ENCODE results near the gene LGALS3BP. TPM values are rescaled to one million over a fixed set of nuclear protein-coding genes. Genes with fewer than 3 reads are reported as not detected.
"Not testable (repeated sequence)": the region's sequence is repeated elsewhere in the genome, so short reads cannot be mapped to it uniquely, and the experiment has no call there.

LGALS3BP gene
- total RNA-seq, 1 donor from 2014 or later = 338 TPM

- DNase-seq (ENCODE audit: low read depth) = no peak
- H3K4me3 ChIP-seq (ENCODE audit: low read depth, low read length) = peak overlapping the region; percentile 65
These were observed 45.4 kb upstream of the LGALS3BP start for GRCh38 chr17:79024901-79025737.

GRCh38 chr17:79023886-79024771 is 44.4 kb upstream of the LGALS3BP start, which contains the start of gene C1QTNF1:
Gene C1QTNF1, plus strand, starts transcription at chr17:79024169. Its CDS starts 19,800 bp downstream, at chr17:79043969.
- no peak for DNase-seq (ENCODE audit: low read depth)
- peak; percentile 30 for TF ChIP-seq CTCF (conservative IDR thresholded peaks at IDR 0.05; ENCODE audit: low read depth, low read length)

More at GRCh38 chr17:79024901-79025737, 45.4 kb upstream of the LGALS3BP start:
- no peak for TF ChIP-seq CTCF (conservative IDR thresholded peaks at IDR 0.05; ENCODE audit: low read depth, low read length)

GRCh38 chr17:79023180-79023705 is 43.5 kb upstream of the LGALS3BP start:
- no peak overlapping the region for H3K4me3 ChIP-seq (ENCODE audit: low read depth, low read length)
- no peak for TF ChIP-seq CTCF (conservative IDR thresholded peaks at IDR 0.05; ENCODE audit: low read depth, low read length)
- DNase-seq (ENCODE audit: low read depth) = no peak

More at GRCh38 chr17:79023886-79024771, 44.4 kb upstream of the LGALS3BP start, which contains the start of gene C1QTNF1:
- peak within 1 kb of the TSS; percentile 65 for H3K4me3 ChIP-seq (ENCODE audit: low read depth, low read length)

GRCh38 chr17:79022507-79022991 is 42.8 kb upstream of the LGALS3BP start:
- H3K4me3 ChIP-seq (ENCODE audit: low read depth, low read length) = no peak overlapping the region
- DNase-seq (ENCODE audit: low read depth) = no peak
- TF ChIP-seq CTCF (conservative IDR thresholded peaks at IDR 0.05; ENCODE audit: low read depth, low read length) = no peak

- H3K4me3 ChIP-seq (ENCODE audit: low read depth, low read length) = not testable (repeated sequence)
These were observed 42.2 kb upstream of the LGALS3BP start for GRCh38 chr17:79021929-79022328.

GRCh38 chr17:79020631-79021301 is 41.0 kb upstream of the LGALS3BP start:
- no peak for TF ChIP-seq CTCF (conservative IDR thresholded peaks at IDR 0.05; ENCODE audit: low read depth, low read length)
- no peak overlapping the region for H3K4me3 ChIP-seq (ENCODE audit: low read depth, low read length)
- DNase-seq (ENCODE audit: low read depth) = no peak

More at GRCh38 chr17:79021929-79022328, 42.2 kb upstream of the LGALS3BP start:
- not testable (repeated sequence) for DNase-seq (ENCODE audit: low read depth)
